HG02852 (cell line): Measurements from ENCODE around the gene SRGAP1.
"Not testable (repeated sequence)": the region's sequence is repeated elsewhere in the genome, so short reads cannot be mapped to it uniquely, and the experiment has no call there.

ENCODE experiments used
- ATAC-seq: cut with Tn5 transposase; IDR thresholded peaks from one replicate; pipeline ENCODE4 v1.9.1; 2021; ENCODE audit warnings: mild to moderate bottlenecking, moderate library complexity; ENCODE audit not compliant: unreplicated experiment

Gene SRGAP1

GRCh38 chr12:64145226-64145625 lies 300.7 kb downstream of the SRGAP1 start:
- ATAC-seq, result no peak

- no peak for ATAC-seq
These were observed 302.6 kb downstream of the SRGAP1 start for GRCh38 chr12:64147011-64147631.

GRCh38 chr12:64147875-64148274 lies 303.4 kb downstream of the SRGAP1 start:
- no peak for ATAC-seq

GRCh38 chr12:64154677-64155076 lies 310.2 kb downstream of the SRGAP1 start:
- ATAC-seq, result no peak

GRCh38 chr12:64157110-64157509 lies 312.6 kb downstream of the SRGAP1 start:
- ATAC-seq, result no peak

GRCh38 chr12:64160021-64160710 lies 315.7 kb downstream of the SRGAP1 start:
- no peak for ATAC-seq

- ATAC-seq, result no peak
These were observed 316.2 kb downstream of the SRGAP1 start for GRCh38 chr12:64160711-64161060.

GRCh38 chr12:64166606-64167005 lies 322.1 kb downstream of the SRGAP1 start:
- not testable (repeated sequence) for ATAC-seq

- ATAC-seq, result not testable (repeated sequence)
These were observed 322.5 kb downstream of the SRGAP1 start for GRCh38 chr12:64167041-64167440.

- no peak for ATAC-seq
These were observed 325.5 kb downstream of the SRGAP1 start for GRCh38 chr12:64170024-64170423.

GRCh38 chr12:64170730-64171129 lies 326.2 kb downstream of the SRGAP1 start:
- no peak for ATAC-seq

- no peak for ATAC-seq
These were observed 327.2 kb downstream of the SRGAP1 start for GRCh38 chr12:64171715-64172114.

- no peak for ATAC-seq
These were observed 327.9 kb downstream of the SRGAP1 start for GRCh38 chr12:64172143-64172970.

- ATAC-seq, result no peak
These were observed 329.0 kb downstream of the SRGAP1 start for GRCh38 chr12:64173456-64173855.

- no peak for ATAC-seq
These were observed 330.9 kb downstream of the SRGAP1 start for GRCh38 chr12:64175254-64175945.

- no peak for ATAC-seq
These were observed 332.5 kb downstream of the SRGAP1 start for GRCh38 chr12:64177001-64177400.

- ATAC-seq, result no peak
These were observed 333.6 kb downstream of the SRGAP1 start for GRCh38 chr12:64178122-64178521.

- ATAC-seq, result no peak
These were observed 336.5 kb downstream of the SRGAP1 start for GRCh38 chr12:64180951-64181350.

- ATAC-seq, result no peak
These were observed 337.2 kb downstream of the SRGAP1 start for GRCh38 chr12:64181430-64182291.

- no peak for ATAC-seq
These were observed 339.7 kb downstream of the SRGAP1 start for GRCh38 chr12:64184216-64184615.
